IPS-11a (cell line): ENCODE results near the gene BSND.
A peak's percentile ranks its signal among the peaks of the same experiment; 100 is the strongest.
"Not testable (repeated sequence)": the region's sequence is repeated elsewhere in the genome, so short reads cannot be mapped to it uniquely, and the experiment has no call there.

ENCODE experiments used
- H3K4me3 ChIP-seq: one replicate; pipeline ENCODE4 v1.5.1; 2013; ENCODE audit warnings: low read depth, low read length, control low read depth

BSND gene

GRCh38 chr1:55015731-55016620 lies 17.2 kb downstream of the BSND start:
- no peak overlapping the region for H3K4me3 ChIP-seq

- no peak overlapping the region for H3K4me3 ChIP-seq
Observed at GRCh38 chr1:55018395-55018794, 19.7 kb downstream of the BSND start.

- H3K4me3 ChIP-seq = no peak overlapping the region
Observed at GRCh38 chr1:55021942-55022546, 23.3 kb downstream of the BSND start.

GRCh38 chr1:55024163-55024562 lies 25.4 kb downstream of the BSND start:
- peak overlapping the region; percentile 6 for H3K4me3 ChIP-seq

GRCh38 chr1:55026682-55027081 lies 27.9 kb downstream of the BSND start:
- H3K4me3 ChIP-seq = not testable (repeated sequence)

GRCh38 chr1:55031098-55031497 lies 32.4 kb downstream of the BSND start:
- not testable (repeated sequence) for H3K4me3 ChIP-seq

GRCh38 chr1:55033265-55033614 lies 34.5 kb downstream of the BSND start:
- H3K4me3 ChIP-seq = no peak overlapping the region

GRCh38 chr1:55034476-55035133 lies 35.9 kb downstream of the BSND start:
- H3K4me3 ChIP-seq = no peak overlapping the region

GRCh38 chr1:55035904-55036303 lies 37.2 kb downstream of the BSND start:
- no peak overlapping the region for H3K4me3 ChIP-seq

GRCh38 chr1:55037733-55038551 lies 39.2 kb downstream of the BSND start:
- H3K4me3 ChIP-seq = no peak overlapping the region

- no peak overlapping the region for H3K4me3 ChIP-seq
Observed at GRCh38 chr1:55038552-55038838, 39.8 kb downstream of the BSND start.

GRCh38 chr1:55038974-55039341 lies 40.2 kb downstream of the BSND start:
- H3K4me3 ChIP-seq = no peak overlapping the region

GRCh38 chr1:55039342-55040082 lies 40.8 kb downstream of the BSND start, which contains the start of gene PCSK9:
Gene PCSK9 (plus strand): TSS chr1:55039548. CDS start chr1:55039838, 290 bp downstream.
- H3K4me3 ChIP-seq = peak within 1 kb of the TSS; percentile 62

GRCh38 chr1:55040083-55040932 lies 41.6 kb downstream of the BSND start:
- peak overlapping the region; percentile 62 for H3K4me3 ChIP-seq

- peak overlapping the region; percentile 62 for H3K4me3 ChIP-seq
Observed at GRCh38 chr1:55040933-55041494, 42.3 kb downstream of the BSND start.

GRCh38 chr1:55041613-55042012 lies 42.9 kb downstream of the BSND start:
- no peak overlapping the region for H3K4me3 ChIP-seq

- H3K4me3 ChIP-seq = no peak overlapping the region
Observed at GRCh38 chr1:55043011-55043410, 44.3 kb downstream of the BSND start.

GRCh38 chr1:55043726-55044125 lies 45.0 kb downstream of the BSND start:
- no peak overlapping the region for H3K4me3 ChIP-seq
